Measurements from ENCODE around the gene FSTL4.

DNA sequence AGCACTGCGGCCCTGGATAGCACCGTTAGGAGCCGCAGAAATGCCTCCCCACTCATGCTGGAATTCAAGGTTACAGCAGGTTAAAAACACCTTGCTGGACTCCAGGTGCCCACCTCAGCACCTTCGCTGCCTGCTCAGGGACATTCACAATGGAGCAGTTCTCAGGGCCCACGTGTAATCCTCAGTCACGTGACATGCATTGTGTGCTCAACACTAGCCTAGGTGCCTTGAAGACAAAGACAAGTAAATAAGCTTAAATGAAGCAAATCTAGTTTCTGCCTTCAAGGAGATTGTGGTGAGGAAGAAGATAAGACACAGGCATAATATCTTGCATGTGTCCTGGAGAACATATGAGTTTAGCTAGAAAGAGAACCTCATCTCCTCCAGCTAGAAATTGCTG is 82.1 kb downstream of the FSTL4 start:
- TF ChIP-seq, protein P1, sequence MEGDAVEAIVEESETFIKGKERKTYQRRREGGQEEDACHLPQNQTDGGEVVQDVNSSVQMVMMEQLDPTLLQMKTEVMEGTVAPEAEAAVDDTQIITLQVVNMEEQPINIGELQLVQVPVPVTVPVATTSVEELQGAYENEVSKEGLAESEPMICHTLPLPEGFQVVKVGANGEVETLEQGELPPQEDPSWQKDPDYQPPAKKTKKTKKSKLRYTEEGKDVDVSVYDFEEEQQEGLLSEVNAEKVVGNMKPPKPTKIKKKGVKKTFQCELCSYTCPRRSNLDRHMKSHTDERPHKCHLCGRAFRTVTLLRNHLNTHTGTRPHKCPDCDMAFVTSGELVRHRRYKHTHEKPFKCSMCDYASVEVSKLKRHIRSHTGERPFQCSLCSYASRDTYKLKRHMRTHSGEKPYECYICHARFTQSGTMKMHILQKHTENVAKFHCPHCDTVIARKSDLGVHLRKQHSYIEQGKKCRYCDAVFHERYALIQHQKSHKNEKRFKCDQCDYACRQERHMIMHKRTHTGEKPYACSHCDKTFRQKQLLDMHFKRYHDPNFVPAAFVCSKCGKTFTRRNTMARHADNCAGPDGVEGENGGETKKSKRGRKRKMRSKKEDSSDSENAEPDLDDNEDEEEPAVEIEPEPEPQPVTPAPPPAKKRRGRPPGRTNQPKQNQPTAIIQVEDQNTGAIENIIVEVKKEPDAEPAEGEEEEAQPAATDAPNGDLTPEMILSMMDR (IDR thresholded peaks at IDR 0.05), result no peak
- no peak for TF ChIP-seq POLR2A (IDR thresholded peaks at IDR 0.05)
